Spleen (tissue), 11 donors: ENCODE measurements around the gene SNAP29. TPM values are rescaled to one million over a fixed set of nuclear protein-coding genes. Genes with fewer than 3 reads are reported as not detected.
"Not testable (repeated sequence)": the region's sequence is repeated elsewhere in the genome, so short reads cannot be mapped to it uniquely, and the experiment has no call there.

Experiments
- DNase-seq: peaks from one replicate; pipeline ENCODE4 v3.0.0-alpha.2; 2020
- H3K27ac ChIP-seq, 8 donors: fragments of 200-600 bp; sonication (generic) in 7 of 8; 1 replicate in 4 of 8; 2 replicates in 4 of 8; pipeline versions ENCODE4 v1.5.0 to v1.8.0; 2016 to 2021; ENCODE audit warnings: inconsistent platforms in 4 of 8, mild to moderate bottlenecking in 4 of 8, moderate library complexity in 1 of 8
- H3K27me3 ChIP-seq, 7 donors: fragments of 200-600 bp; sonication (generic) in 6 of 7; replicated peaks in 1 of 7; 1 replicate in 4 of 7; 2 replicates in 3 of 7; pipeline versions ENCODE4 v1.5.0 to v1.8.0; 2016 to 2021; ENCODE audit warnings: inconsistent platforms in 3 of 7, mild to moderate bottlenecking in 1 of 7
- H3K36me3 ChIP-seq, 6 donors: fragments of 200-600 bp; sonication (generic) in 5 of 6; 1 replicate in 4 of 6; 2 replicates in 2 of 6; pipeline versions ENCODE4 v1.5.0 to v1.8.0; 2016 to 2021; ENCODE audit warnings: inconsistent platforms in 2 of 6
- H3K4me1 ChIP-seq, 6 donors: fragments of 200-600 bp; sonication (generic) in 5 of 6; 1 replicate in 3 of 6; 2 replicates in 3 of 6; pipeline versions ENCODE4 v1.5.0 to v1.8.0; 2016 to 2021; ENCODE audit warnings: inconsistent platforms in 3 of 6
- H3K4me3 ChIP-seq, 8 donors: fragments of 200-600 bp; sonication (generic) in 7 of 8; 1 replicate in 4 of 8; 2 replicates in 4 of 8; pipeline versions ENCODE4 v1.5.0 to v1.8.0; 2016 to 2021; ENCODE audit warnings: inconsistent platforms in 4 of 8, mild to moderate bottlenecking in 4 of 8, moderate library complexity in 2 of 8
- H3K9me3 ChIP-seq, 8 donors: fragments of 200-600 bp; sonication (generic) in 7 of 8; 1 replicate in 4 of 8; 2 replicates in 4 of 8; pipeline versions ENCODE4 v1.5.0 to v1.8.0; 2016 to 2021; ENCODE audit warnings: inconsistent platforms in 4 of 8
- POLR2A ChIP-seq, 3 donors: fragments of 450-650 bp; IDR thresholded peaks; one replicate each; pipeline ENCODE4 v1.5.1; 2017; ENCODE audit warnings: antibody characterized with exemption in 3 of 3, mild to moderate bottlenecking in 1 of 3
- POLR2AphosphoS5 ChIP-seq, 3 donors: sonication (generic); formaldehyde crosslinking; IDR thresholded peaks; one replicate each; pipeline ENCODE4 v1.5.1; 2017; ENCODE audit warnings: antibody characterized with exemption in 3 of 3
- WGBS, 5 donors: extraction: QIAGEN DNeasy Blood & Tissue Kit in 3 of 5; methylation state at CpG; one replicate each; pipeline versions ENCODE4 v1.1.5 to v1.1.7; 2013 to 2018; 5-methylcytosine and 5-hydroxymethylcytosine counted together
- intact Hi-C: fragments of 100-400 bp; cut with DNase I; formaldehyde crosslinking; loops from one replicate; pipeline ENCODE4 v1.15.0; 2023; ENCODE audit warnings: low total_unique reads
- polyA plus RNA-seq, 3 donors: library from polyadenylated mRNA; stranded (reverse); fragments of 200-250 nt; gene quantifications; one replicate each; pipeline ENCODE4 v1.2.1, GENCODE V29; 2013
- total RNA-seq, 7 donors: library from RNA; depleted of rRNA in 3 of 7; stranded (reverse); fragments of >200 nt in 3 of 7; fragmentation: NEBNext Ultra II Directional in 4 of 7; extraction: Animal tissue kit (Norgen Biotek cat#: 25700) in 4 of 7; gene quantifications; one replicate each; pipeline versions ENCODE4 v1.1.0 to v1.2.1, GENCODE V29; 2016 to 2021
- TF ChIP-seq, protein P1 (sequence below), 11 experiments: fragments of 200-600 bp in 7 of 11; fragments of 450-650 bp in 4 of 11; sonication (generic) in 4 of 11; IDR thresholded peaks in 8 of 11; conservative IDR thresholded peaks in 3 of 11; 1 replicate in 7 of 11; 2 replicates in 4 of 11; pipeline versions ENCODE4 v1.4.0 to v1.8.0; 2016 to 2021; ENCODE audit warnings: antibody characterized with exemption in 11 of 11, inconsistent platforms in 4 of 11, mild to moderate bottlenecking in 1 of 11
- donor health status: healthy with polysubstance abuse.
- donor health status: DM: no; HTN: no; CAD: no; lungs with moderate emphysema.
- donor health status: DM: no; HTN: no; CAD: no.
- donor health status: Bipolar disorder and iron deficiency.
- donor health status: healthy.
- donor health status: DM: no; HTN: no; CAD: no.
- donor health status: DM: yes; HTN: yes; CAD: no.

Gene SNAP29
- total and polyA plus RNA-seq, 10 donors, result 13.7 to 33.5 (median 23.8) TPM

DNA sequence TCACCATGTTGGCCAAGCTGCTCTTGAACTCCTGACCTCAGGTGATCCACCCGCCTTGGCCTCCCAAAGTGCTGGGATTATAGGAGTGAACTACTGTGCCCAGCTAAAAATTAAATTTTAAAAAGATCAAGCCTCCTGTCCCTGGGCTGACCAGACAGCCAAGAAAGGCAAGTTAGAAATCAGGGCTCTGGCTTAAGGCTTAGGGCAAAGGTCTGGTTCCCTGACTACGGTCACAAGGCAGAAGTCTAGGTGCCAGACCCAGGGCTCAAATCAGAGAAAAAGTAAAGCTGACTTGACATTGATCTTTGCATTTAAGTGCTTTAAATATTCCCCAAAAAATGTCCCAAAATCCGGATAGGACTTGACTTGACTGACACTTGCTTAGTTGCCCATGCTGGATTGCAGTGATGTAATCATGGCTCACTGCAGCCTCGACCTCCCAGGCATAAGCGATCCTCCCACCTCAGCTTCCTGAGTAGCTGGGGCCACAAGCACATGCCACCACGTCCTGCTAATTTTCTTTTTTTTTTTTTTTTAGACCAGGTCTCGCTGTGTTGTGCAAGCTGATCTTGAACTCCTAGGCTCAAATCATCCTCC lies 41.1 kb downstream of the SNAP29 start:
- Histone ChIP-seq H3K27me3 (no peaks in the 10 kb centered on the region), H3K9me3 (no peaks in the 10 kb centered on the region), H3K4me3 (no peak overlapping the region), H3K36me3 (no peaks in the 10 kb centered on the region), H3K27ac (no peak overlapping the region), H3K4me1 (peaks cover 0 to 12% (median 0%) of the 10 kb centered on the region in 6 donors)
- 55 to 69% (median 58%) methylated on average over 7 of the region's 7 CpGs for WGBS, 5 donors
- peak; percentile 3 for DNase-seq
- no peak for TF ChIP-seq POLR2A (IDR thresholded peaks at IDR 0.05)
- TF ChIP-seq POLR2AphosphoS5 (IDR thresholded peaks at IDR 0.05), result no peak
- TF ChIP-seq, protein P1, sequence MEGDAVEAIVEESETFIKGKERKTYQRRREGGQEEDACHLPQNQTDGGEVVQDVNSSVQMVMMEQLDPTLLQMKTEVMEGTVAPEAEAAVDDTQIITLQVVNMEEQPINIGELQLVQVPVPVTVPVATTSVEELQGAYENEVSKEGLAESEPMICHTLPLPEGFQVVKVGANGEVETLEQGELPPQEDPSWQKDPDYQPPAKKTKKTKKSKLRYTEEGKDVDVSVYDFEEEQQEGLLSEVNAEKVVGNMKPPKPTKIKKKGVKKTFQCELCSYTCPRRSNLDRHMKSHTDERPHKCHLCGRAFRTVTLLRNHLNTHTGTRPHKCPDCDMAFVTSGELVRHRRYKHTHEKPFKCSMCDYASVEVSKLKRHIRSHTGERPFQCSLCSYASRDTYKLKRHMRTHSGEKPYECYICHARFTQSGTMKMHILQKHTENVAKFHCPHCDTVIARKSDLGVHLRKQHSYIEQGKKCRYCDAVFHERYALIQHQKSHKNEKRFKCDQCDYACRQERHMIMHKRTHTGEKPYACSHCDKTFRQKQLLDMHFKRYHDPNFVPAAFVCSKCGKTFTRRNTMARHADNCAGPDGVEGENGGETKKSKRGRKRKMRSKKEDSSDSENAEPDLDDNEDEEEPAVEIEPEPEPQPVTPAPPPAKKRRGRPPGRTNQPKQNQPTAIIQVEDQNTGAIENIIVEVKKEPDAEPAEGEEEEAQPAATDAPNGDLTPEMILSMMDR (IDR thresholded peaks at IDR 0.05 in 8 of 11, conservative IDR thresholded peaks at IDR 0.05 in 3 of 11), result no peak
- intact Hi-C loops, result no loop called here

DNA sequence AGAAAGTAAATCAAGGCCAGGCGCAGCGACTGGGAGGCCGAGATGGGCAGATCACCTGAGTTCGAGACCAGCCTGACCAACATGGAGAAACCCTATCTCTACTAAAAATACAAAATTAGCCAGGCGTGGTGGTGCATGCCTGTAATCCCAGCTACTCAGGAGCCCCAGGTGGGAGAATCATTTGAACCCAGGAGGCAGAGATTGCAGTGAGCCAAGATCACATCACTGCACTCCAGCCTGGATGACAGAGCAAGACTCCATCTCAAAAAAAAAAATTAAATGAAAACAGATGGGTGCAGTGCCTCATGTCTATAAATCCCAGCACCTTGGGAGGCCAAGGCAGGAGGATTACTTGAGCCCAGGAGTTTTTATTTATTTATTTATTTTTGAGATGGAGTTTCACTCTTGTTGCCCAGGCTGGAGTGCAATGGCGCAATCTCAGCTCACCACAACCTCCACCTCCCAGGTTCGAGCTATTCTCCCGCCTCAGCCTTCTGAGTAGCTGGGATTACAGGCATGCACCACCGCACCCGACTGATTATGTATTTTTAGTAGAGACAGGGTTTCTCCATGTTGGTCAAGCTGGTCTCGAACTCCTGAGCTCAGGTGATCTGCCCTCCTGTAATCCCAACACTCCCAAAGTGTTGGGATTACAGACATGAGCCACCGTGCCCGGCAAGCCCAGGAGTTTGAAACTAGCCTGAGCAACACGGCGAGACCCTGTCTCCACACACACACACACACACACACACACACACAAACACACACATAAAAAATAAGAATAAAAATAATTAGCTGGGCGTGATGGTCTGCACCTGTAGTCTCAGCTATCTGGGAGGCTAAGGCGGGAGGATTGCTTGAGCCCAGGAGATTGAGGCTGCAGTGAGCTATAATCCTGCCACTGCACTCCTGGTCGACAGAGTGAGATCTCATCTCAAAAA lies 42.6 kb downstream of the SNAP29 start:
- H3K4me3 ChIP-seq, H3K9me3 ChIP-seq, H3K27ac ChIP-seq, intact Hi-C loops, H3K36me3 ChIP-seq, H3K27me3 ChIP-seq: not testable (repeated sequence)
- peaks cover 0 to 15% (median 0%) of the 10 kb centered on the region in 6 donors for H3K4me1 ChIP-seq
- DNase-seq, result peak; percentile 27
- 91 to 95% (median 91%) methylated on average over 17 to 18 of the region's 18 CpGs for WGBS, 5 donors

DNA sequence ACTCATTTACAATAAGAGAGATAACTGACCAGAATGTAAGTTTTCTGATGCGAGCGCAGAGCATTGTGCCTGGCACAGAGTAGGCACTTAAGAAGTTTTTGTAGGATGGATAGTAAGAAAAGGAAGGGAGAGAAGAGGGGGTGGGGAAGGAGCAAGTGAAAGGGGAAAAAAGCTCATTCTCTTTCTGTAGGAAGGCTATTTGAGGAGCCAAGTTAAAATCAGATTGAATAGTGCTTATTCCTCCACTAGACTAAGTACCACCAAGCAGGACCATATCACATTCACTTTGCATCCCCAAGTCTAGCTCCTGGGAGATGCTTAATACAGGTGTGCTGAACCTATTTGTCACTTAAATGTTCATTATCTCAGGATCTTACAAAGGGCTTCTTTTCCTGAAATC lies 44.3 kb downstream of the SNAP29 start:
- H3K27ac ChIP-seq, result no peak overlapping the region
- no peaks in the 10 kb centered on the region for H3K36me3 ChIP-seq
- no peak overlapping the region for H3K4me3 ChIP-seq
- peaks cover 0 to 15% (median 0%) of the 10 kb centered on the region in 6 donors for H3K4me1 ChIP-seq
- intact Hi-C loops, result no loop called here
- H3K9me3 ChIP-seq, result no peaks in the 10 kb centered on the region
- 94 to 100% (median 99%) methylated on average over 2 of the region's 2 CpGs for WGBS, 5 donors
- TF ChIP-seq POLR2AphosphoS5 (IDR thresholded peaks at IDR 0.05) (no peak), POLR2A (IDR thresholded peaks at IDR 0.05) (no peak)
- TF ChIP-seq, protein P1 (IDR thresholded peaks at IDR 0.05 in 8 of 11, conservative IDR thresholded peaks at IDR 0.05 in 3 of 11), result no peak
- no peaks in the 10 kb centered on the region for H3K27me3 ChIP-seq
- DNase-seq, result no peak

DNA sequence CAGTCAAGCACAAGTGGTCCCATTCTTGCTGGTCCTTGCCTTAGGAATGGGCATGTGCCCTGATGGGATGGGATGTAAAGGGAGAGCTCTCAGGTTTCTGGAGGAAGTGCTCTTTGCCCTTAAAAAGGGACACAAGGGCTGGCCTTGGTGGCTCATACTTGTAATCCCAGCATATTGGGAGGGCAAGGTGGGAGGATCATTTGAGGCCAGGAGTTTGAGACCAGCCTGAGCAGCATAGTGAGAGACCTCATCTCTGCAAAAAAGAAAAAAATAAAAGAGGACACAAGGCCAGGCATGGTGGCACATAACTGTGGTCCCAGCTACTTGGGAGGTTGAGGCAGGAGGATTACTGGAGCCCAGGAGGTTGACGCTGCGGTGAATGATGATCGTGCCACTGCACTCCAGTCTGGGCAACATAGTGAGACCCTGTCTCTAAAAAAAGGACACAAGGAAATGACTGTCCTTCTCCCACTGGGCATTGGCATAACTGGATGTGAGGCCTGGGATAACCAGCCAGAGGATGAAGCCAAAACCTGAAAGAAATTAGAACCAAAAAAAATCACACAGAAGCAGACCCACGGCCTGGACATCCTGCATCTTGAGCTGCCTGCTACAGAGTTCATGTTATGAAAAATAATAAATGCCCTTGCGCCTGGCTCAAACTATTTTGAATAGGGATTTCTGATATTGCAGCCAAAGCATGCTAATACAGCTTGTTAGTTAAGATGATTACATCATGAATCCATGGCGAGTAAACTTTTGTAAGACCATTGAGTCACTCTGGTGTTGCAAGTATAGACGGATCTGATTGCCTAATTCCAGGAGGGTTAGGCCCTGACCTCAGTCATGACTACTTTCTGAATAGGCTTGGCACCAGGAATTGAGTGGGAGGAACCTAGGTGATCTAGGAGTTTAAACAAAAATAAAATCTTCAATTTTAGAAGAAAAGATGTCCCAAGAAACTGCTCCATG lies 45.5 kb downstream of the SNAP29 start:
- intact Hi-C loops, result no loop called here
- no peak for DNase-seq
- H3K4me1 ChIP-seq, result peaks cover 0 to 16% (median 0%) of the 10 kb centered on the region in 6 donors
- H3K36me3 ChIP-seq, result no peaks in the 10 kb centered on the region
- 68 to 93% (median 76%) methylated on average over 7 of the region's 7 CpGs for WGBS, 5 donors
- no peak overlapping the region for H3K4me3 ChIP-seq
- H3K27ac ChIP-seq, result peak overlapping the region in 2 of 8 donors; percentile 33 to 49
- TF ChIP-seq POLR2A (IDR thresholded peaks at IDR 0.05) (no peak), POLR2AphosphoS5 (IDR thresholded peaks at IDR 0.05) (peak in 1 of 3 donors; percentile 61)
- no peaks in the 10 kb centered on the region for H3K27me3 ChIP-seq
- H3K9me3 ChIP-seq, result no peaks in the 10 kb centered on the region
